Osteocyte (in vitro differentiated cells): ENCODE measurements around the gene TMEM151B. TPM values are rescaled to one million over a fixed set of nuclear protein-coding genes. Genes with fewer than 3 reads are reported as not detected.

Source experiments
- DNase-seq: peaks from one replicate; pipeline ENCODE4 v3.0.0; 2021; ENCODE audit warnings: mixed read lengths; ENCODE audit not compliant: unreplicated experiment; ENCODE audit errors: extremely low spot score
- H3K27ac Mint-ChIP-seq: one replicate; pipeline ENCODE4 v1.8.0; 2021; ENCODE audit warnings: mild to moderate bottlenecking, mixed read lengths; ENCODE audit not compliant: unreplicated experiment
- H3K27me3 Mint-ChIP-seq: one replicate; pipeline ENCODE4 v1.8.0; 2021; ENCODE audit warnings: mixed read lengths; ENCODE audit not compliant: unreplicated experiment
- H3K36me3 Mint-ChIP-seq: one replicate; pipeline ENCODE4 v1.8.0; 2021; ENCODE audit warnings: mixed read lengths; ENCODE audit not compliant: unreplicated experiment
- H3K4me1 Mint-ChIP-seq: one replicate; pipeline ENCODE4 v1.8.0; 2021; ENCODE audit warnings: mixed read lengths; ENCODE audit not compliant: unreplicated experiment
- H3K4me3 Mint-ChIP-seq: one replicate; pipeline ENCODE4 v1.8.0; 2021; ENCODE audit warnings: mild to moderate bottlenecking, moderate library complexity, mixed read lengths; ENCODE audit not compliant: unreplicated experiment
- H3K9me3 Mint-ChIP-seq: one replicate; pipeline ENCODE4 v1.8.0; 2021; ENCODE audit warnings: mixed read lengths; ENCODE audit not compliant: unreplicated experiment
- total RNA-seq: library from RNA; stranded (reverse); gene quantifications from 2 replicates; pipeline ENCODE4 v1.2.1, GENCODE V29; 2021
- TF ChIP-seq, protein P1 (sequence below): fragments of 200-600 bp; sonication (generic); IDR thresholded peaks from 2 replicates; pipeline ENCODE4 v1.5.0; 2021; ENCODE audit warnings: antibody characterized with exemption, mild to moderate bottlenecking, moderate library complexity

The TMEM151B gene
- total RNA-seq, 1 donor from 2014 or later: not detected

DNA sequence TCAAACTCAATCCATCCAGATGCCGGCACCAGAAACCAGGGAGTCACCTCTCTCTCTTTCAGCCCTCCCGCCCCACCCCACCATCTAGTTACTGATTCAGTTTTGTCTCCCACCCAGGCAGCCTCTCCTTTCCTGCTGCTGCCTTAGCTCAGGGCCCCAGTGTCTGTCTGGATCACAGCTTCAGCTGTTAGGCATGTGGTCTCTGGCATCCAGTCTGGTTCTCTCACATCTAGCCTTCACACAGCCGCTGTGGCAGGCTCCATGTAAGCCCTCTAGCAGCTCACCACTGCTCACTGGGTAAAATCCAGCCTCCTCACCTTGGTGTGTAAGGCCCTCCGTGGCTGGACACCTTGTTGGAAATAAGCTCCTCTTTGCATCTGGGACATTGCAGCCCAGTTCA is 21.6 kb downstream of the TMEM151B start:
- no peaks in the 10 kb centered on the region for H3K4me1 Mint-ChIP-seq
- no peaks in the 10 kb centered on the region for H3K36me3 Mint-ChIP-seq
- TF ChIP-seq, protein P1, sequence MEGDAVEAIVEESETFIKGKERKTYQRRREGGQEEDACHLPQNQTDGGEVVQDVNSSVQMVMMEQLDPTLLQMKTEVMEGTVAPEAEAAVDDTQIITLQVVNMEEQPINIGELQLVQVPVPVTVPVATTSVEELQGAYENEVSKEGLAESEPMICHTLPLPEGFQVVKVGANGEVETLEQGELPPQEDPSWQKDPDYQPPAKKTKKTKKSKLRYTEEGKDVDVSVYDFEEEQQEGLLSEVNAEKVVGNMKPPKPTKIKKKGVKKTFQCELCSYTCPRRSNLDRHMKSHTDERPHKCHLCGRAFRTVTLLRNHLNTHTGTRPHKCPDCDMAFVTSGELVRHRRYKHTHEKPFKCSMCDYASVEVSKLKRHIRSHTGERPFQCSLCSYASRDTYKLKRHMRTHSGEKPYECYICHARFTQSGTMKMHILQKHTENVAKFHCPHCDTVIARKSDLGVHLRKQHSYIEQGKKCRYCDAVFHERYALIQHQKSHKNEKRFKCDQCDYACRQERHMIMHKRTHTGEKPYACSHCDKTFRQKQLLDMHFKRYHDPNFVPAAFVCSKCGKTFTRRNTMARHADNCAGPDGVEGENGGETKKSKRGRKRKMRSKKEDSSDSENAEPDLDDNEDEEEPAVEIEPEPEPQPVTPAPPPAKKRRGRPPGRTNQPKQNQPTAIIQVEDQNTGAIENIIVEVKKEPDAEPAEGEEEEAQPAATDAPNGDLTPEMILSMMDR: no peak
- no peak overlapping the region for H3K27ac Mint-ChIP-seq
- no peak overlapping the region for H3K4me3 Mint-ChIP-seq
- no peaks in the 10 kb centered on the region for H3K9me3 Mint-ChIP-seq
- peaks cover 75% of the 10 kb centered on the region for H3K27me3 Mint-ChIP-seq
- no peak for DNase-seq

DNA sequence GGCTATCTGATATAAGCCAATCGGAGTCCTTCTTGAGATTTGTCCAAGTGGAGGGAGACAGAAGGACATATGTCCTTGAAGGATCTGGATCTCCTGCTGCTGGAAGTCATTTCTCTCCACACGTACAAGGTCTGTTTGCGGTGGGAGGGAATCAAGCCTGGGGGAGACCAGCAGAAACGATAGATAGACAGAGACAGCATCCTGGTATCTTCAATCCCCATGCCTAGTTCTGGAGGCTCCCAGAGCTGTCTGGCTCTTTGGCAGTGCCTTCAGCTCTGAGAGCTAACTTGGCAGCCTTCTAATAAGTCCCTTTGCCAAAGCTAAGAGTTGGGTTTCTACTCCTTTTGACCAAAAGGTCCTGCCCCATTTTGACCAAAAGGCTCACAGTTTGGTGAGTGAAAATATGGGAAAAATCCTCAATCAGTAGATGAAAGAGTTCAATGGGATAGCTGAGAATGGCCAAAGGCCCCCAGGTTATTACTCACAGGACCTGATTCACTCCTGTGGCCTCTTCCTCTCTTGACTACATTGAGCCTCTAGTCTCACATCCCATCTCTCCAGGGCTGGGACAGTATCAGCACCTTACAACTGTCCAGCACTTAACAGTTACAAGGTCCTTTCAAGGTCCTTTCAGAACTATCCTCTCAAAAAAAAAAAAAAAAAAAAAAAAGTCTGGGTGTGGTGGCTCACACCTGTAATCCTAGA is 22.6 kb downstream of the TMEM151B start:
- TF ChIP-seq, protein P1: no peak
- Mint-ChIP-seq H3K9me3 (no peaks in the 10 kb centered on the region), H3K4me3 (no peak overlapping the region), H3K27me3 (peaks cover 72% of the 10 kb centered on the region), H3K4me1 (peaks cover 2% of the 10 kb centered on the region), H3K36me3 (no peaks in the 10 kb centered on the region), H3K27ac (no peak overlapping the region)
- DNase-seq: no peak

DNA sequence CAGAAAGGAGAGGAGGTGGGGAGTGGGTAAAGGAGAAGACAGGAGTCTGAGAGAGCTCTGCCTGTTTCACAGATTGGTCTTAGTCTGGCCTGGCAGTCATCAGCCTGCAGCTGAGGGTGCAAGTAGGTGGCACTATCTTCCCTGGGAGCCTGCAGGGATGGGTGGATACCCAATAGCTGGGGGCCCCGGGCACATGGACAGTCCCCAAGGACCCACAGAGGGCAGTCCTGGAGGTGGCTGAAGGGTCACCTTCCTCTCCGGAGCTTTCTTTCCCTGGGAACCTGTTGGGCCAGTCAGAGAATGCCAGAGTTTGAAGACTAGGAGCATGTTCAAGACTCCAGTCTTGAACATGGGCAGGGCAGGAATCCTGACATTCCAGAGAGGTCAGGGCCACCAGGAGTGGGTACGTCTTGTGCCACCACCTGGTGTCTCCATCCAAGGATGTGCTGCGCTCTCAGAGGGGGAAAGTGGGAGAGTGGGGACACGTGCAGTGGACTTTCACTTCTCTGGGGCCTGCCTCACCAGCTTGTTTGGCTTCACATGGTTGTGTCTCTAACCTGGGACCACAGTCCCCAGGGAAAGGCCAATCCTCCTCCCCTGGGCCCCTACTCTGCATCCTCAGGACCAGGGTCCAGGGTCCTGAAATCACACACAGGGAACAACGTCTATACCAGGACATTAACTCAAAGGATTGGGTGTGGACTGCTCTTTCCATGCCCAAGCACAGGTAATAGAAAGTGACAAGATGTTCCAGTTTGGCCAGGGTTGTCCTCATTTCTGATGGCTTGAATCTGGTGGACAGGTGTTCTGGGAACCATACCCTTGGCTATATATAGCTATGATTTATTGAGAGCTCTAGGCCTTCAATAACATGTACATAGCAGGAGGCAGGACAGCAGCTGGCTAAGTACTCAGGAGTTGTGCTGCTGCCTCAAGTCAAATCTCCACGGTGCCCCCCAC is 24.9 kb downstream of the TMEM151B start:
- no peak for DNase-seq
- Mint-ChIP-seq H3K27me3 (peaks cover 74% of the 10 kb centered on the region), H3K27ac (no peak overlapping the region), H3K4me1 (peaks cover 7% of the 10 kb centered on the region), H3K9me3 (no peaks in the 10 kb centered on the region), H3K36me3 (peaks cover 1% of the 10 kb centered on the region), H3K4me3 (no peak overlapping the region)
- TF ChIP-seq, protein P1: no peak

DNA sequence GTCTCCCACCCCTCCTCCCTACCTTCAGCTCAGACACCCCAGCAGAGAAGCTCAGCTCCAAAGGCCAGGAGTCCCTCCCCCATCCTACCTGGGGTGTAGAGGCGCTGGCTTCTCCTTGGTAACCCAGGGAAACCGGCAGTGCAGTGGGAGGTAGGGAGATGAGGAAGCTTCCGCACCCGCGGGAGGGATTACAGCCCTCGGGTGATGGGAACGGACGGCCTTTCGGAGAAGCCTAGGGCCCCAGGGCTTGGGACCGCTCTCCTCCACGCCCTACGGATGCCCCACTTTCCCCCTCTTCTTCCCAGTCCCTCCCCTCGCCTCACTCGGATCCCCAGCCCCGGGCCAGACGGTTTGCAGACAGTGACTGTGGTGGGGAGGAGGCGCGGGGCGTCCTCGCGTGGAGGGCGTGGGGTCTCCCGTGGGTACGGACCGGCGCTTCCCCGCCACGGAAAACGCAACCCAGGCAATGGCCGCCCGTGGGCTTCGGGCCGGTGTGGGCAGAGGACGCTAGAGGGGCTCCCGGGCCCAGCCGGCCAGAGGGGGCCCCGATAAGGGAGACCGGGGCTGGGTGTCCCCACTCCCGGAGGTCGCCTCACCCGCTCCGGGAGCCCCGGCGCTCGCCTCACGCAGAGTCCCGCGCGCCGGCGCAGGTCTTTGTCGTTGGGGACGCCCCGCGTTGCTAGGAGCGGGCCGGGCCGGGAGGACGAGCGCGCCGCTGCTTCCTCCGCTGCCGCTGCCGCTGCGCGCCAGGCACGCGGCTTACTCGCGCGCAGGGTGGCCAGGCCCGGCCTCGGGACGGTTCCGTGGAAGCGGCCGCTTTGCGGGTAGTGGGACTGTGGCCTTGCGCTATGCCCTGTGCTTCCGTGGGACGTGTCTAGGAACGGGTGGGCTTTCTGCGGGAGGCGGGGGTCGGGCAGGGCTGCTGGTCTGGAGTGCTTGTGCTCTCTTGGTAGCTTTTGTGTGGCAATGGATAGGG is 27.1 kb downstream of the TMEM151B start:
- H3K9me3 Mint-ChIP-seq: no peaks in the 10 kb centered on the region
- H3K27ac Mint-ChIP-seq: no peak overlapping the region
- H3K4me3 Mint-ChIP-seq: peak overlapping the region; percentile 53
- DNase-seq: no peak
- TF ChIP-seq, protein P1: no peak
- peaks cover 7% of the 10 kb centered on the region for H3K4me1 Mint-ChIP-seq
- H3K27me3 Mint-ChIP-seq: peaks cover 57% of the 10 kb centered on the region
- H3K36me3 Mint-ChIP-seq: peaks cover 19% of the 10 kb centered on the region
